GM18909 (cell line): ENCODE data around the gene PCBP2.

Experiments
- ATAC-seq: cut with Tn5 transposase; IDR thresholded peaks from one replicate; pipeline ENCODE4 v1.9.1; 2021; ENCODE audit warnings: mild to moderate bottlenecking; ENCODE audit not compliant: unreplicated experiment, poor library complexity

PCBP2 gene

DNA sequence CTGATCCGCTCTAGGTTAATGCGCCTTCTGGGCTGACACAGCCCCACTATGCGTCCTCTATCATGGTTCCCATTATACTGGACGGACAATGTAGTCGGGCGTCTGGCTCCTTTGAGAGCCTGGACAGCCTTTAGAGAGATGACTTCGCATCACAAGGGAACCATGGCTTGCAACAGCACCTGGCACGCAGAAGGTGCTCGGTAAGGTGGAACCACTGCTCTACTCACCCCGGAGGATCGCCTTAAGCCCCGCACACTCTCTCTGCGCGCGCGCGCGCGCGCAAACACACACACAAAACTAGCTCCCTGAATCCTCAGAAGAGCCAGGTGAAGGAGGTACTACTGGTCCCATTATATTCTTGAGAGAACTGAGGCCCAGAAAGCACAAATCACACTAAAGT lies 40.3 kb downstream of the PCBP2 start:
- no peak for ATAC-seq

- peak; percentile 92 for ATAC-seq
Observed at GRCh38 chr12:53492830-53493609, 41.1 kb downstream of the PCBP2 start.

DNA sequence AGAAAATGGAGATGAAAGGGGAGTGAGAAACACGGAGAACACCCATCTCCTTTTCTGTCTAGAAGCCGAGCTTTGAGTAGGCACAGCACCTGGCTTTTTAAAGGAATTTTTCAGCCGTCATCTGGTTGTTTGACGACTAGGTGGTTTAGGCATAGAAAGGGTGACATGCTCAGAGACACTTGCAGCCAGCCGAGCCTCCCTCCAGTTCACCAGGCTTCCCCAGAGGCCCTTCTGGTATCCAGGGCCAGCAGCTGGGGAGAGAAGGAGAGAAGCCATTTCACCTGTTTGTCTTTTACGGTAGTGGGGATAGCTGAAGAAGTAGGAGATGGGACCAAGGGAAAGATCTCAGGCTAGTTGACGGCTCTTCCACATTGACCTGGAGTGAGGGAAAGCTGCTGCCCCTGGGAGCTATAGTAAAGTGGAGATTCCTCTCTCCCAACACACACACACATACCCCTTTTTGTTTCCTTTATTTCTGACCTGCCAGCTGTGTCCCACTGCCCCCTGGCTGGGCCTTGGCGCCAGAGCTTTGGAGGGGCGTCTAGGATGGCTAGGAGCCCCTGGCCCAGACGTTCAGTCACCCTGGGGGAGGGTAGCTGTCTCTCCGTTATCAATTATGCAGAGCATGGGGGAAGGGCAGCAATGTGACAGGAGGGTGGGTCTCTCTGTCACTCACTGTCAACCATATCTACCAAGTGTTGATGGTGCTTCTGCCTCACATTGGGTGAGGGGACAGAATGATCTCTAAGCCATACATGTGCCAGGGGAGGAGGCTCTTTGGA lies 41.9 kb downstream of the PCBP2 start:
- ATAC-seq = no peak

GRCh38 chr12:53495903-53496751 lies 44.2 kb downstream of the PCBP2 start:
- no peak for ATAC-seq

DNA sequence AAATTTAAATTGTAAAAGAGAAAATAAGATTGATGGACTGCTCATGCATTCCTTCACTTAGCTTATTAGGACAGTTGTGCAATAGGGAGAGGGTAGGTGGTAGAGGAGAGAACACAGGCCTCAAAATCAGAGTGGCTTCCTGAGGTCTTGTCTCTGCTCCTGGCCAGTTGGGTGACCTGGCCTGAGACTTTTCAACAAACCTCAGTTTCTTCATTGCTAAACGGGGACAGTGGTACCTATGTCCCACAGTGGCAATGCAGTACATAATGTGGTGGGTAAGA lies 44.8 kb downstream of the PCBP2 start:
- ATAC-seq = no peak

DNA sequence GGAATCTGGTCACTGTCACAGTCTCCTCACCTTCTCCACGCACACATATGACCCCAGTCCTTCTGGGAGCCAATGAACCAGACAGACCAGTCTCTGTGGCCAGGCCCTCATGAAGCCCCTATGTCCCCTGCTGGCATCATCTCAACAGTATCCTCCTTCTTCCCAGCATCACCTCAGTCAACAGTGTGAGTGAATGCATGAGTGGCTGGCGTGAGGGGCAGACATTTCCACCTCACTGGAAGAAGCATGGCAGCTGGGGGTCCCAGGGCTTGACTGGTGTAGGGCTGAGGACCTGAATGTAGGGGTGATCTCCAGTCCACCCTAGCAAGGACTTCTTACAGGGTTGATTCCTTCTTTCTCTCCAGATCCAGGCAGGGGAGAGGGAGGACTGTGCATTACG lies 45.6 kb downstream of the PCBP2 start:
- ATAC-seq = no peak

DNA sequence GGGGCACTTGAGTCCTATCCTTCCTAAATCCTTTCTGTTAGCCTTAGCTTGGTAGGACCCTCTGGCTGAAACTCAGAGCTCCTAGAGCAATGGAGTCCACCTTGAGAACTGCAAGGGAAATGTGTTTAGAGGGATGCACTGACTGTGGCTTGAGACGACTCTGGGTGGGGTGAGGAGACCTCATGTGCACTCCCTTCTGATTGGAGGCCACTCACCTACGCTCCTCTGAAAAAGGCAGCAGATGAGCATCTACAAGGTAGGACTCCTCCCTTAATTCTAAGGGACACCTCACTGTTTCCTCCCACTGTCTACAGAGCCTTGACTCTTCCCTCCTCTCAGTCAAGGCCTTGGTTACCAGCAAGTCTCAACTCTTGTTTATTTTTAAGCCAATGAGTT lies 46.3 kb downstream of the PCBP2 start:
- ATAC-seq = no peak

- ATAC-seq = no peak
Observed at GRCh38 chr12:53499266-53500141, 47.6 kb downstream of the PCBP2 start, which contains the start of gene MAP3K12. MAP3K12 (minus strand) TSS chr12:53499458; CDS start chr12:53487391, 12,067 bp downstream.

- no peak for ATAC-seq
Observed at GRCh38 chr12:53500142-53500775, 48.4 kb downstream of the PCBP2 start.

GRCh38 chr12:53500776-53501614 lies 49.1 kb downstream of the PCBP2 start, which contains the start of gene TARBP2:
TARBP2 (plus strand) TSS chr12:53501283; CDS start chr12:53501409, 126 bp downstream.
- ATAC-seq = peak; percentile 81

DNA sequence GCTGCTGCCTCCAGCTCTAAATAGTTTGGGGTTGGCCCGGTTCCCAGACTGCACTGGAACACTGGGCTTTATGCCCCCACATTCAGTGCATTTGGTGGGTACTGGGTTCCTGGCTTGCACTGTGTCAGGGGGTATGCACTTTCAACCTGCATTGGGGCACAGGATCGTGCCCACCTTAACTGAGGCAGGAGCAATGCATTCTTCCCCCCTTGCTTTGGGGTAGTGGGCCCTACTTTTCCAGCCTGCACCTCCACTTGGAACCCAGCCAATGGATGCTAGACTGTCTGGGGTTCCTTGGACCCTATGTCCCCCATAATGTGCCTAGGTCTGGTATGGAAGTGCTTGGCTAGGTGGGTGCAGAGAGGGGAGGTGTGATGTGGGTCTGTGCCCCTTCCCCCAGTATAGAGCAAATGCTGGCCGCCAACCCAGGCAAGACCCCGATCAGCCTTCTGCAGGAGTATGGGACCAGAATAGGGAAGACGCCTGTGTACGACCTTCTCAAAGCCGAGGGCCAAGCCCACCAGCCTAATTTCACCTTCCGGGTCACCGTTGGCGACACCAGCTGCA lies 49.8 kb downstream of the PCBP2 start:
- ATAC-seq = no peak

- ATAC-seq = no peak
Observed at GRCh38 chr12:53502331-53502730, 50.4 kb downstream of the PCBP2 start.

GRCh38 chr12:53502983-53503728 lies 51.3 kb downstream of the PCBP2 start:
- no peak for ATAC-seq

DNA sequence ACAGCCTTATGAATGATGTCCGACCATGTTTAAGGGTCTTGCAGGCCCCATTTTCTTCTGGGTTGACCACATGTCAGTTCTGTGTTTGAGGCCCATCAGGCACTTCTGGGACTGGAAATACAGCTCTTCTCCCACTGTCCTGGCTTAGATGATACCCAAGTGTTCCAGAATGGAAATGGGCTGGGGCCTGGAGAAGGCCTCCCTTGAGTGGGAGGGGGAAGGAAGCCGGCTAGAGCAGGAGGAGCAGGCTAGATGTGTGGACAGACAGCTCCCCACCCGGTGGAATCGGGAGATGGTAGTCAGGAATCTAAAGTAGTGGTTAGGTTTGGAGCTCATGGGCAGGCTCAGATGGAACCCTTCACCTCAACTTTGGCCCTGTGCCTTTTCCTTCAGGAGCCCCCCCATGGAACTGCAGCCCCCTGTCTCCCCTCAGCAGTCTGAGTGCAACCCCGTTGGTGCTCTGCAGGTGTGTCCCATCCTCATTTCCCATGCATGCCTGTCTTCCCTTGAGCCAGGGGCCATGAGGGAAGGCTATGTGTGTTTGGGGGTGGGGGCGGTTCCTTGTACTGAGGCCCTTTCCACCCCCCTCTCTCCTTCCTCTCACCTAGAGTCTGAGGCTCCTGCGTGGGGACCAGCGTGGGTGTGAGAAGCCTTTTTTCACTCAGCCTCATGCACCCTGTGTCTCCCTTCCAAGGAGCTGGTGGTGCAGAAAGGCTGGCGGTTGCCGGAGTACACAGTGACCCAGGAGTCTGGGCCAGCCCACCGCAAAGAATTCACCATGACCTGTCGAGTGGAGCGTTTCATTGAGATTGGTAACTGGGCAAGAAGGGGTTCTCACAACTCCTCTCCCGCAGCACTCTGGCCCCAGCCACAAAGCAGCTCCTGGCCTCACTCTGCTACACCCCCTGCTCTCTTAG lies 52.4 kb downstream of the PCBP2 start:
- ATAC-seq = no peak

DNA sequence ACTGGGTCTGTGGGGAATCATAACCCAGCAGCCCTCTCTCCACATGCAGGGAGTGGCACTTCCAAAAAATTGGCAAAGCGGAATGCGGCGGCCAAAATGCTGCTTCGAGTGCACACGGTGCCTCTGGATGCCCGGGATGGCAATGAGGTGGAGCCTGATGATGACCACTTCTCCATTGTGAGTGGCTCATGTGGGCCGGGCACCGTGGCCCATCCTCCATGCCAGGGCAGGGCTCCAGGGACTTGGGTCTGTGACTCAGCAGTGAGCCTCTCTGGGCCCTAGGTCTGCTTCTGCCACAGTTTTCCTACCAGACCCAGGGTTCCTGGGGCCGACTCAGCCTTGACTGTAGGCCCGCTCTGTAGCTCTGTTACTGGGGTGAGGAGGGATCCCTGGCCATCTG lies 53.2 kb downstream of the PCBP2 start:
- no peak for ATAC-seq
